GM12878 (cell line): ENCODE measurements around the gene CLDN9. TPM values are rescaled to one million over a fixed set of nuclear protein-coding genes. Genes with fewer than 3 reads are reported as not detected.

Experiments
- ATAC-seq: fragments of 200-7000 bp; cut with Tn5 transposase; 3 replicates; pipeline ENCODE4 v1.9.1; 2020; ENCODE audit warnings: mild to moderate bottlenecking, moderate library complexity
- BruUV-seq: library from RNA; stranded (reverse); fragments of 400-500 nt; replicated peaks from 2 replicates; lab custom pipeline; 2021; lab: Mats Ljungman, UMichigan
- CTCF ChIA-PET: fragments of 300-600 bp; sonication (Branson Sonifier 250); formaldehyde crosslinking; extraction: SDS; loops from one replicate; lab custom pipeline; 2021; ENCODE audit warnings: inconsistent platforms; lab: Yijun Ruan, JAX
- POLR2A ChIA-PET: fragments of 350-600 bp; formaldehyde crosslinking; extraction: SDS; loops from one replicate; lab custom pipeline; 2021; ENCODE audit warnings: inconsistent platforms; lab: Charles Lee
- RAD21 ChIA-PET: fragments of 300-600 bp; sonication (Branson Sonifier 250); formaldehyde crosslinking; loops from one replicate; lab custom pipeline; 2023; ENCODE audit warnings: antibody characterized with exemption; ENCODE audit not compliant: unreplicated experiment; lab: Charles Lee
- SMC1A ChIA-PET: fragments of 300-600 bp; sonication (Branson Sonifier 250); formaldehyde crosslinking; loops from one replicate; lab custom pipeline; 2023; ENCODE audit not compliant: unreplicated experiment, uncharacterized antibody; lab: Charles Lee
- DNase-seq: peaks from one replicate; pipeline ENCODE4 v3.0.0-alpha.2; 2011; ENCODE audit warnings: low read depth, low spot score
- FAIRE-seq: peaks from 3 replicates; lab custom pipeline; 2011; peaks lifted over from hg19 to GRCh38; lab: Jason Lieb, UNC
- H2AFZ ChIP-seq: 2 replicates; pipeline ENCODE4 v1.6.0; 2011; ENCODE audit warnings: low read depth, low read length, control low read depth; ENCODE audit not compliant: control insufficient read depth
- H3K27ac ChIP-seq: 2 replicates; pipeline ENCODE4 v1.5.1; 2011; ENCODE audit warnings: control low read depth; ENCODE audit not compliant: control insufficient read depth, insufficient read depth
- H3K27me3 ChIP-seq, 2 experiments: replicated peaks in 1 of 2; 2 replicates each; pipeline versions ENCODE4 v1.6.0 to v1.6.1; 2011; ENCODE audit warnings: low read length in 1 of 2; ENCODE audit not compliant: control insufficient read depth in 2 of 2, insufficient read depth in 2 of 2
- H3K36me3 ChIP-seq, 2 experiments: 2 replicates each; pipeline ENCODE4 v1.5.1; 2011; ENCODE audit warnings: low read length in 1 of 2; ENCODE audit not compliant: control insufficient read depth in 2 of 2, insufficient read depth in 2 of 2
- H3K4me1 ChIP-seq: 2 replicates; pipeline ENCODE4 v1.6.1; 2011; ENCODE audit warnings: mild to moderate bottlenecking, low read length, moderate library complexity, mixed read lengths; ENCODE audit not compliant: control insufficient read depth, insufficient read depth
- H3K4me2 ChIP-seq: 2 replicates; pipeline ENCODE4 v1.6.0; 2011; ENCODE audit warnings: control low read depth; ENCODE audit not compliant: control insufficient read depth, insufficient read depth
- H3K4me3 ChIP-seq: fragments of 200-600 bp; sonication (generic); 2 replicates; pipeline ENCODE4 v1.5.1; 2016
- H3K79me2 ChIP-seq: 2 replicates; pipeline ENCODE4 v1.6.0; 2011; ENCODE audit warnings: low read length; ENCODE audit not compliant: control insufficient read depth, insufficient read depth
- H3K9ac ChIP-seq: 2 replicates; pipeline ENCODE4 v1.8.0; 2011; ENCODE audit warnings: low read length, control low read depth, mixed read lengths; ENCODE audit not compliant: control insufficient read depth, insufficient read depth
- H3K9me3 ChIP-seq: replicated peaks from 3 replicates; pipeline ENCODE4 v1.5.1; 2011; ENCODE audit warnings: mild to moderate bottlenecking, low read length; ENCODE audit not compliant: control insufficient read depth, insufficient read depth
- H4K20me1 ChIP-seq: 2 replicates; pipeline ENCODE4 v1.6.0; 2011; ENCODE audit not compliant: control insufficient read depth, insufficient read depth
- FOXM1 ChIP-seq: IDR thresholded peaks from 2 replicates; pipeline ENCODE4 v1.6.1; 2012; ENCODE audit warnings: low read depth, mild to moderate bottlenecking, inconsistent platforms, low read length, moderate library complexity
- GABPA ChIP-seq: IDR thresholded peaks from 2 replicates; pipeline ENCODE4 v1.6.1; 2014; ENCODE audit warnings: antibody characterized with exemption, low read depth, mild to moderate bottlenecking, inconsistent platforms
- PML ChIP-seq: IDR thresholded peaks from 2 replicates; pipeline ENCODE4 v1.6.1; 2012; ENCODE audit warnings: low read length, inconsistent platforms
- SIX5 ChIP-seq: IDR thresholded peaks from 2 replicates; pipeline ENCODE4 v1.6.1; 2011; ENCODE audit warnings: mild to moderate bottlenecking, low read depth, low read length, moderate library complexity; ENCODE audit not compliant: severe bottlenecking
- SMC3 ChIP-seq: IDR thresholded peaks from 2 replicates; pipeline ENCODE4 v1.6.1; 2011; ENCODE audit warnings: low read length, improper control_type of control experiment, borderline replicate concordance
- SREBF1 ChIP-seq: IDR thresholded peaks from 2 replicates; pipeline ENCODE4 v1.6.1; 2012; ENCODE audit warnings: mild to moderate bottlenecking, low read length
- STAT1 ChIP-seq: fragments of 450-650 bp; conservative IDR thresholded peaks from 2 replicates; pipeline ENCODE4 v1.6.1; 2014; ENCODE audit warnings: antibody characterized with exemption, mild to moderate bottlenecking
- WRNIP1 ChIP-seq: IDR thresholded peaks from 2 replicates; pipeline ENCODE4 v1.6.1; 2011; ENCODE audit warnings: low read depth, low read length, improper control_type of control experiment, borderline replicate concordance
- YBX1 ChIP-seq: fragments of 450-650 bp; IDR thresholded peaks from 2 replicates; pipeline ENCODE4 v1.6.1; 2016; ENCODE audit warnings: antibody characterized with exemption
- ZSCAN29 ChIP-seq: fragments of 450-650 bp; IDR thresholded peaks from 2 replicates; pipeline ENCODE4 v1.6.1; 2017; ENCODE audit warnings: mild to moderate bottlenecking, moderate library complexity
- WGBS: methylation state at CpG from one replicate; pipeline ENCODE4 v1.1.6; 2016; ENCODE audit warnings: low lambda C conversion rate; ENCODE audit not compliant: insufficient replicate concordance, insufficient coverage; ENCODE audit errors: missing lambda C conversion rate; 5-methylcytosine and 5-hydroxymethylcytosine counted together
- in situ Hi-C: fragments of 300-500 bp; cut with MboI; formaldehyde crosslinking; loops from 9 replicates; pipeline ENCODE4 v1.14.3; 2018; ENCODE audit warnings: mixed read lengths
- intact Hi-C: fragments of 100-400 bp; cut with micrococcal nuclease; formaldehyde crosslinking; loops from one replicate; pipeline ENCODE4 v1.14.2; 2022; ENCODE audit not compliant: unreplicated experiment
- polyA plus RNA-seq, 11 experiments: library from polyadenylated mRNA; depleted of rRNA in 4 of 11; unstranded in 6 of 11; stranded (reverse) in 5 of 11; fragments of >200 nt; fragmentation: Nextera tagmentation in 4 of 11; fragmentation: Illumina TruSeq in 1 of 11; extraction: Ambion mirVana in 4 of 11; extraction: Trizol in 1 of 11; gene quantifications; 1 replicate in 1 of 11; 2 replicates in 10 of 11; pipeline versions ENCODE4 v1.2.1 to v1.2.3, GENCODE V29; 2011 to 2016; ENCODE audit warnings: inconsistent platforms in 2 of 11, missing spikeins in 2 of 11, low read depth in 1 of 11
- total RNA-seq, 4 experiments: library from RNA; depleted of rRNA in 3 of 4; stranded (reverse); fragments of >200 nt in 3 of 4; fragmentation: Illumina TruSeq in 1 of 4; extraction: Trizol in 1 of 4; gene quantifications; 2 replicates each; pipeline versions ENCODE4 v1.2.1 to v1.2.3, GENCODE V29; 2013 to 2021

The CLDN9 gene
- total and polyA plus RNA-seq, 10 of the 15 experiments (the other 5 are each of a cell fraction or from before 2014, with no cell fraction given) = not detected

DNA sequence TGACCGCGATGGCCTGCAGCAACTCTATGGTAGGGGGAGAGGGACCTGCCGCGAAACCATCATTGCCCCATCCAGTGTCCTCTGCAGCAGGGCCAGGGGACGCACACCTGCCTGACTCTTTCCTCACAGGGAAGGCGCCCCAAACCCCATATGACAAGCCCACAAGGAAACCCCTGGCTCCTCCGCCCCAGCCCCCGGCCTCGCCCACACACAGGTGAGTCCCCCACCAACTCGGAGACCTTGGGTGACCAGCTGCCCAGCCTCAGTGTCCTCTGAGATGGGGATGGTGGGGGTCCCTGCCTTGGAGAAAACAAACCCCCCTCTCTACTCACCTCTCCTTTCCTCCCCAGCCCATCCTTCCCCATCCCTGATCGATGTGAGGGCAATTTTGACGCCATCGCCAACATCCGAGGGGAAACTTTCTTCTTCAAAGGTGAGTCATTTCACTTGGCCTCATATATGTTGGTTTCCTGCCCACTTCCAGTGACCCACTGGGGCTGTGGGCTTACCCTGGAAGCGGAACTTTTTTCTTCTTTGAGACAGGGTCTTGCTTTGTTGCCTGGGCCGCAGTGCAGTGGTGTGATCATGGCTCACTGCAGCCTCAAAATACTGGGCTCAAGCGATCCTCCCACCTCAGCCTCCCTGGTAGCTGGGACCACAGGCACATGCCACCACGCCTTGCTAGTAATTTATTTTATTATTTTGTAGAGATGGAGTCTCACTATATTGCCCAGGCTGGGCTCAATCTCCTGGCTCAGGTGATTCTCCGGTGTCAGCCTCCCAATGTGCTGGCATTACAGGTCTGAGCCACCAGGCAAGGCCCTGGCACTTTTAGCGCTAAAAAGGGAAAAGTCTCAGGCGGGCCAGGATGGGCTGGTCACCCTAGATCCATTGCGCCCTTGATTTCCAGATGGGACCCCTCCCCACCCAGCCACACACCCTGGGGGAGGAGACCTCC lies 44.7 kb downstream of the CLDN9 start:
- Histone ChIP-seq H3K27me3 (no peaks in the 10 kb centered on the region), H3K9me3 (no peaks in the 10 kb centered on the region), H3K4me2 (peak overlapping the region; percentile 75), H3K9ac (no peak overlapping the region), H2AFZ (no peak overlapping the region), H3K27ac (no peak overlapping the region), H3K4me1 (peaks cover 16% of the 10 kb centered on the region), H3K4me3 (0 out of 2 replicates have a peak overlapping the region, but pooled peaks have one; percentile 87), H4K20me1 (no peaks in the 10 kb centered on the region), H3K36me3 (no peaks in the 10 kb centered on the region), H3K79me2 (no peaks in the 10 kb centered on the region)
- 84% methylated on average over 22 of the region's 22 CpGs for WGBS
- intact Hi-C loops (loop anchor here (2.0 kb wide), 1 partner anchor 109 kb away; no protein-coding TSS in a partner anchor), in situ Hi-C loops (no loop called here)
- no peak for DNase-seq
- no peak for ATAC-seq
- CTCF ChIA-PET = interaction anchor here (0.9 to 9.5 kb wide), 18 partner anchors 9 to 110 kb away, joined by 3 to 174 read pairs (median 8); partner anchors contain the start of gene ZNF213
- SMC1A ChIA-PET = interaction anchor here (0.9 to 3.9 kb wide), 5 partner anchors 17 to 77 kb away, joined by 3 to 53 read pairs (median 4); partner anchors contain the start of gene ZNF213
- POLR2A ChIA-PET = interaction anchor here (0.9 to 1.4 kb wide), 3 partner anchors 14 to 73 kb away, joined by 3 to 4 read pairs (median 3); no protein-coding TSS in a partner anchor
- no peak for FAIRE-seq
- TF ChIP-seq ZSCAN29 (no peak), STAT1 (no peak), SIX5 (no peak), FOXM1 (no peak), GABPA (no peak), YBX1 (no peak), PML (no peak), WRNIP1 (no peak), SMC3 (no peak), SREBF1 (no peak)
- TSS peak; percentile 57 for BruUV-seq
- RAD21 ChIA-PET = interaction anchor here (0.9 to 3.0 kb wide), 7 partner anchors 16 to 115 kb away, joined by 3 to 72 read pairs (median 7); partner anchors contain the start of gene ZNF213
